Progenitor cell of endocrine pancreas (in vitro differentiated cells): Measurements from ENCODE around the gene AFF2. TPM values are rescaled to one million over a fixed set of nuclear protein-coding genes. Genes with fewer than 3 reads are reported as not detected.

Source experiments
- DNase-seq: peaks from one replicate; pipeline ENCODE4 v3.0.0; 2021; ENCODE audit warnings: low spot score; ENCODE audit not compliant: unreplicated experiment
- H3K27ac Mint-ChIP-seq: 2 replicates; pipeline ENCODE4 v1.8.0; 2021; ENCODE audit warnings: mild to moderate bottlenecking, moderate library complexity, mixed read lengths
- H3K27me3 Mint-ChIP-seq: 2 replicates; pipeline ENCODE4 v1.8.0; 2021; ENCODE audit warnings: mixed read lengths
- H3K36me3 Mint-ChIP-seq: 2 replicates; pipeline ENCODE4 v1.8.0; 2022; ENCODE audit warnings: mixed read lengths; ENCODE audit not compliant: insufficient read depth
- H3K4me1 Mint-ChIP-seq: 2 replicates; pipeline ENCODE4 v1.8.0; 2021; ENCODE audit warnings: low read depth, mixed read lengths
- H3K4me3 Mint-ChIP-seq: 2 replicates; pipeline ENCODE4 v1.8.0; 2021; ENCODE audit warnings: low read depth, mild to moderate bottlenecking, moderate library complexity, mixed read lengths
- H3K9me3 Mint-ChIP-seq: 2 replicates; pipeline ENCODE4 v1.8.0; 2021; ENCODE audit warnings: low read depth, mixed read lengths
- total RNA-seq: library from RNA; stranded (reverse); gene quantifications from 2 replicates; pipeline ENCODE4 v1.2.1, GENCODE V29; 2021
- TF ChIP-seq, protein P1 (sequence below): fragments of 200-600 bp; sonication (generic); IDR thresholded peaks from one replicate; pipeline ENCODE4 v1.5.0; 2021; ENCODE audit warnings: antibody characterized with exemption, mild to moderate bottlenecking; ENCODE audit not compliant: unreplicated experiment

The AFF2 gene
- total RNA-seq, 1 donor from 2014 or later: 8.4 TPM

DNA sequence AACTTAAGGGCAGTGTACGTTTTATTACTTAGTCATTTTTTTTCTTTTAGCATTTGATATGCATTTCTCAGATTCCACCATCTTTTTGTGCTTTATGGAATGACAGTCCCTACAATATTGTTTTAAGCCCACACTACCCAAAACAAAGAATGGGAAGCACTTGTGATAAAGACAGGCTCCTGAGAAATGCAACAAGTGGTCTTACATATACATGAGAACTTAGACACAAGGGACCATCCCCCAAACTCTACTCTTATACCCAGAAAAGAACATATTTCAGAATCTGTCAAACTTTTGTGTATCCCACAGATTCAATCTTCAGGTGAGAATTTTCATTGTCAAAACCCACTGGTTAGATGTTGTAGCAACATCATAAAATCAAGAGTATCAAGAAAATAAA lies 491.1 kb downstream of the AFF2 start:
- H3K4me1 Mint-ChIP-seq: no peaks in the 10 kb centered on the region
- no peak overlapping the region for H3K4me3 Mint-ChIP-seq
- no peak overlapping the region for H3K27ac Mint-ChIP-seq
- TF ChIP-seq, protein P1, sequence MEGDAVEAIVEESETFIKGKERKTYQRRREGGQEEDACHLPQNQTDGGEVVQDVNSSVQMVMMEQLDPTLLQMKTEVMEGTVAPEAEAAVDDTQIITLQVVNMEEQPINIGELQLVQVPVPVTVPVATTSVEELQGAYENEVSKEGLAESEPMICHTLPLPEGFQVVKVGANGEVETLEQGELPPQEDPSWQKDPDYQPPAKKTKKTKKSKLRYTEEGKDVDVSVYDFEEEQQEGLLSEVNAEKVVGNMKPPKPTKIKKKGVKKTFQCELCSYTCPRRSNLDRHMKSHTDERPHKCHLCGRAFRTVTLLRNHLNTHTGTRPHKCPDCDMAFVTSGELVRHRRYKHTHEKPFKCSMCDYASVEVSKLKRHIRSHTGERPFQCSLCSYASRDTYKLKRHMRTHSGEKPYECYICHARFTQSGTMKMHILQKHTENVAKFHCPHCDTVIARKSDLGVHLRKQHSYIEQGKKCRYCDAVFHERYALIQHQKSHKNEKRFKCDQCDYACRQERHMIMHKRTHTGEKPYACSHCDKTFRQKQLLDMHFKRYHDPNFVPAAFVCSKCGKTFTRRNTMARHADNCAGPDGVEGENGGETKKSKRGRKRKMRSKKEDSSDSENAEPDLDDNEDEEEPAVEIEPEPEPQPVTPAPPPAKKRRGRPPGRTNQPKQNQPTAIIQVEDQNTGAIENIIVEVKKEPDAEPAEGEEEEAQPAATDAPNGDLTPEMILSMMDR: no peak
- H3K27me3 Mint-ChIP-seq: no peaks in the 10 kb centered on the region
- H3K9me3 Mint-ChIP-seq: peaks cover 14% of the 10 kb centered on the region
- H3K36me3 Mint-ChIP-seq: no peaks in the 10 kb centered on the region
- no peak for DNase-seq

GRCh38 chrX:148995661-148996060 lies 495.2 kb downstream of the AFF2 start:
- TF ChIP-seq, protein P1: no peak
- Mint-ChIP-seq H3K27me3 (no peaks in the 10 kb centered on the region), H3K4me1 (no peaks in the 10 kb centered on the region), H3K27ac (no peak overlapping the region), H3K9me3 (peaks cover 19% of the 10 kb centered on the region), H3K4me3 (no peak overlapping the region), H3K36me3 (no peaks in the 10 kb centered on the region)
- no peak for DNase-seq

GRCh38 chrX:149002320-149002719 lies 501.9 kb downstream of the AFF2 start:
- Mint-ChIP-seq H3K36me3 (no peaks in the 10 kb centered on the region), H3K27ac (no peak overlapping the region), H3K27me3 (no peaks in the 10 kb centered on the region), H3K4me1 (no peaks in the 10 kb centered on the region), H3K4me3 (no peak overlapping the region), H3K9me3 (peaks cover 11% of the 10 kb centered on the region)
- no peak for DNase-seq
- TF ChIP-seq, protein P1: no peak

GRCh38 chrX:149003863-149004660 lies 503.6 kb downstream of the AFF2 start:
- no peaks in the 10 kb centered on the region for H3K4me1 Mint-ChIP-seq
- no peak for DNase-seq
- H3K4me3 Mint-ChIP-seq: no peak overlapping the region
- H3K27me3 Mint-ChIP-seq: no peaks in the 10 kb centered on the region
- TF ChIP-seq, protein P1: no peak
- no peak overlapping the region for H3K27ac Mint-ChIP-seq
- H3K36me3 Mint-ChIP-seq: no peaks in the 10 kb centered on the region
- peaks cover 9% of the 10 kb centered on the region for H3K9me3 Mint-ChIP-seq

DNA sequence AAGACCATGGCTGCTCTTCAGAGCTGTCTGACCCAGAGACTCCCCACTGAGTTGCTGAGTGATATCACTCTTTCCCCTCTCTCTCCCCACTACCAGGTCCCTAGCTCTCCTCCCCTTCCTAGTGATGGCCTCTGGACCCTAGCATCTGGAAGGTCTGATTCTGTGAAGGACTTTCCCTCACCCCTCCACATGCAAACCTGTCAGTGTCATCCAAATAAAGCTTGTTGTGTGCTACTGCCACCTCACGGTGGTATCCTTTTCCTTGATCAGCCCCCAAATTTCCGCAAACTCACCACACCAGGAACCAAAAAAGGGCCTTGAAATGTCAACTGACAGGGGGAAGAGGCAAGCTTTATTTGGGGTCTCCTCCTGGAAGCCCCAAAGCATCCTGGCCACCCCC lies 504.5 kb downstream of the AFF2 start:
- Mint-ChIP-seq H3K4me1 (no peaks in the 10 kb centered on the region), H3K9me3 (peaks cover 9% of the 10 kb centered on the region), H3K4me3 (no peak overlapping the region), H3K27ac (no peak overlapping the region), H3K36me3 (no peaks in the 10 kb centered on the region), H3K27me3 (no peaks in the 10 kb centered on the region)
- DNase-seq: no peak
- TF ChIP-seq, protein P1: no peak
